Thyroid gland (tissue), 4 donors: ENCODE data around the gene INTS11. TPM values are rescaled to one million over a fixed set of nuclear protein-coding genes. Genes with fewer than 3 reads are reported as not detected.

Experiments
- DNase-seq, 2 donors: peaks; one replicate each; pipeline ENCODE4 v3.0.0-alpha.2; 2019
- H3K27ac ChIP-seq, 3 donors: fragments of 200-600 bp; sonication (generic); 1 replicate in 2 of 3; 2 replicates in 1 of 3; pipeline ENCODE4 v1.5.1; 2016 to 2019; ENCODE audit warnings: mild to moderate bottlenecking in 1 of 3, moderate library complexity in 1 of 3
- H3K27me3 ChIP-seq: fragments of 200-600 bp; sonication (generic); one replicate; pipeline ENCODE4 v1.5.1; 2019
- H3K36me3 ChIP-seq, 2 donors: fragments of 200-600 bp; sonication (generic); one replicate each; pipeline ENCODE4 v1.5.1; 2016 to 2019
- H3K4me1 ChIP-seq, 2 donors: fragments of 200-600 bp; sonication (generic); one replicate each; pipeline ENCODE4 v1.5.1; 2017 to 2019
- H3K4me3 ChIP-seq, 3 donors: fragments of 200-600 bp; sonication (generic); replicated peaks in 1 of 3; 1 replicate in 2 of 3; 2 replicates in 1 of 3; pipeline ENCODE4 v1.5.1; 2016; ENCODE audit warnings: mild to moderate bottlenecking in 1 of 3
- H3K9me3 ChIP-seq: fragments of 200-600 bp; sonication (generic); one replicate; pipeline ENCODE4 v1.5.1; 2017
- POLR2A ChIP-seq, 2 donors: fragments of 450-650 bp; IDR thresholded peaks; one replicate each; pipeline ENCODE4 v1.6.1; 2017; ENCODE audit warnings: antibody characterized with exemption in 2 of 2, mild to moderate bottlenecking in 2 of 2, moderate library complexity in 1 of 2
- WGBS, 2 donors: methylation state at CpG; one replicate each; pipeline ENCODE4 v1.1.5; 2017; 5-methylcytosine and 5-hydroxymethylcytosine counted together
- intact Hi-C: fragments of 100-400 bp; cut with DNase I; formaldehyde crosslinking; loops from one replicate; pipeline ENCODE4 v1.15.1; 2023
- total RNA-seq, 4 donors: library from RNA; depleted of rRNA; stranded (reverse); fragments of >200 nt; gene quantifications; one replicate each; pipeline ENCODE4 v1.2.3, GENCODE V29; 2016
- TF ChIP-seq, protein P1 (sequence below), 6 experiments: fragments of 200-600 bp in 3 of 6; fragments of 450-650 bp in 3 of 6; sonication (generic) in 3 of 6; IDR thresholded peaks; one replicate each; pipeline ENCODE4 v1.5.1; 2016 to 2019; ENCODE audit warnings: antibody characterized with exemption in 6 of 6, mild to moderate bottlenecking in 2 of 6, inconsistent platforms in 1 of 6, moderate library complexity in 1 of 6

The INTS11 gene
- total RNA-seq, 4 donors from 2014 or later: 68.9 to 116 (median 94.7) TPM

- H3K4me3 ChIP-seq: no peak overlapping the region
- intact Hi-C loops: no loop called here
- WGBS, 2 donors: 14 to 17% methylated on average over 2 to 4 of the region's 9 CpGs
Observed at GRCh38 chr1:1283821-1284220, 40.6 kb downstream of the INTS11 start.

DNA sequence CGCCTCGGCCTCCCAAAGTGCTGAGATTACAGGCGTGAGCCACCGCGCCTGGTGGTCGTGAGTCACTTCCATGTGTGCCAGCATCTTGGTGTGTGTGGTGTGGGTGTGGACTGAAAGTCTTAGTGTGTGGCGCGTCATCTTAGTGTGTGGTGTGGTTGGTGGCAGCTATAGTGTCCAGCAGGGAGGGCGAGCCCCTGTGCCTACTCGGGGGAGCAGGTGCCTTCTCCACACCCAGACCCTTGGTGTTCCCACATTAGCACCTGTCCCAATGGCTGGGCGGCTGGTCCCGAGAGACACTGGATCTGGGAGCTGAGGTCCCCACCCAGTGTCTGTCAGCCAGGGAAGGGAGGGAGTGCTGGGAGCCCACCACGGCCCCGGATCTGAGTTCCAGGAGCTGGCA, 41.5 kb downstream of the INTS11 start:
- TF ChIP-seq, protein P1, sequence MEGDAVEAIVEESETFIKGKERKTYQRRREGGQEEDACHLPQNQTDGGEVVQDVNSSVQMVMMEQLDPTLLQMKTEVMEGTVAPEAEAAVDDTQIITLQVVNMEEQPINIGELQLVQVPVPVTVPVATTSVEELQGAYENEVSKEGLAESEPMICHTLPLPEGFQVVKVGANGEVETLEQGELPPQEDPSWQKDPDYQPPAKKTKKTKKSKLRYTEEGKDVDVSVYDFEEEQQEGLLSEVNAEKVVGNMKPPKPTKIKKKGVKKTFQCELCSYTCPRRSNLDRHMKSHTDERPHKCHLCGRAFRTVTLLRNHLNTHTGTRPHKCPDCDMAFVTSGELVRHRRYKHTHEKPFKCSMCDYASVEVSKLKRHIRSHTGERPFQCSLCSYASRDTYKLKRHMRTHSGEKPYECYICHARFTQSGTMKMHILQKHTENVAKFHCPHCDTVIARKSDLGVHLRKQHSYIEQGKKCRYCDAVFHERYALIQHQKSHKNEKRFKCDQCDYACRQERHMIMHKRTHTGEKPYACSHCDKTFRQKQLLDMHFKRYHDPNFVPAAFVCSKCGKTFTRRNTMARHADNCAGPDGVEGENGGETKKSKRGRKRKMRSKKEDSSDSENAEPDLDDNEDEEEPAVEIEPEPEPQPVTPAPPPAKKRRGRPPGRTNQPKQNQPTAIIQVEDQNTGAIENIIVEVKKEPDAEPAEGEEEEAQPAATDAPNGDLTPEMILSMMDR (IDR thresholded peaks at IDR 0.05): no peak
- no peak for TF ChIP-seq POLR2A (IDR thresholded peaks at IDR 0.05)
- DNase-seq: no peak
- Histone ChIP-seq H3K9me3 (no peaks in the 10 kb centered on the region), H3K27ac (no peak overlapping the region), H3K4me3 (no peak overlapping the region), H3K27me3 (no peaks in the 10 kb centered on the region), H3K4me1 (peaks cover 6 to 11% of the 10 kb centered on the region in 2 donors), H3K36me3 (no peaks in the 10 kb centered on the region)
- intact Hi-C loops: no loop called here
- WGBS, 2 donors: 96 to 98% methylated on average over 8 to 12 of the region's 14 CpGs

More at GRCh38 chr1:1283821-1284220, 40.6 kb downstream of the INTS11 start:
- no peak overlapping the region for H3K27ac ChIP-seq
- H3K27me3 ChIP-seq: no peaks in the 10 kb centered on the region
- H3K36me3 ChIP-seq: no peaks in the 10 kb centered on the region
- TF ChIP-seq, protein P1 (IDR thresholded peaks at IDR 0.05): no peak
- H3K4me1 ChIP-seq: peaks cover 6 to 11% of the 10 kb centered on the region in 2 donors
- no peak for DNase-seq
- H3K9me3 ChIP-seq: no peaks in the 10 kb centered on the region

DNA sequence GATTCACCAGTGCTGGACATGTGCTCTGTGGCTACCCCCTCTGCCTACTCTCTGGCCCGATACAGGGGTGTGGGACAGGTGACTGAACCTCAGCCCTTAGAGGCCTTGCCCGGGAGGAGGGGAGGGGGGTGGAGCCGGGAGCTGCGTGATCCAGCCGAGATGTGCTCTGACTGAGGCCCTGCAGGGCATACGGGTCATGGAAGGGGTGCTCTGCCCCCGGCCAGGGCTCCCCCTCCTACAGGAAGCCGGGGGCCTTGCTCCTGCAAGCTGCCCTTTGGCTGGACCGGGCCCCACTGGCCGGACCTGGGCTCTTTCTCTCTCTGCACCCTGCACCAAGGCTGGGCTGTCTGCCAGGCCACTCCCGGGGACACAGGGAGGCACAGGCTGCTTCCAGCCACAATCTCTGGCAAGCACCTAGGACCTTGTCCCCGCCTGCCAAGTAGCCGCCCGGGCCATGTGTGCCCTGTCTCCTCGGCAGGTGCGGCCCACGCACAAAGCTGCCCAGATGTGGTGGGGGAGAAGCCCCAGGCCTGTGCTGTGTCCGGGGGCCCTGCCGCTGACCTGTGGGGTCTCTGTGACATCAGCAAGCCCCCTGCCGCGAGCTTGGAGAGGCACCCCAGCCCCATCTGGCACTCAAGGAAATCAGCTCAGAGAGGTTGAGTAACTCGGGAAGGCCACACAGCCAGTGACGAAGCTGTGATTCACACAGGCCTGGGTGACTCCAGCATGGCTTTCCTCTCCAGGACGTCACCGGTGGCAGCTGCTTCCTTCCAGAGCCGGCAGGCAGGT, 42.7 kb downstream of the INTS11 start:
- no peaks in the 10 kb centered on the region for H3K27me3 ChIP-seq
- no peak overlapping the region for H3K4me3 ChIP-seq
- no peaks in the 10 kb centered on the region for H3K36me3 ChIP-seq
- peaks cover 6 to 11% of the 10 kb centered on the region in 2 donors for H3K4me1 ChIP-seq
- no peaks in the 10 kb centered on the region for H3K9me3 ChIP-seq
- WGBS, 2 donors: 0 to 35% methylated on average over 1 to 11 of the region's 26 CpGs
- no peak overlapping the region for H3K27ac ChIP-seq
- intact Hi-C loops: no loop called here
- DNase-seq: peak; percentile 92 to 95
- TF ChIP-seq POLR2A (IDR thresholded peaks at IDR 0.05): no peak
- TF ChIP-seq, protein P1 (IDR thresholded peaks at IDR 0.05): no peak

GRCh38 chr1:1280782-1281481, 43.5 kb downstream of the INTS11 start:
- no peak for DNase-seq
- WGBS, 2 donors: 94 to 100% methylated on average over 9 to 13 of the region's 21 CpGs

More at GRCh38 chr1:1280782-1281481, 43.5 kb downstream of the INTS11 start:
- Histone ChIP-seq H3K9me3 (no peaks in the 10 kb centered on the region), H3K4me1 (peaks cover 6 to 11% of the 10 kb centered on the region in 2 donors), H3K36me3 (no peaks in the 10 kb centered on the region), H3K4me3 (no peak overlapping the region), H3K27me3 (no peaks in the 10 kb centered on the region), H3K27ac (no peak overlapping the region)
- intact Hi-C loops: no loop called here
- TF ChIP-seq, protein P1 (IDR thresholded peaks at IDR 0.05): no peak
- TF ChIP-seq POLR2A (IDR thresholded peaks at IDR 0.05): no peak
